Breast epithelium (tissue), 4 donors: ENCODE measurements around the gene ANP32A. TPM values are rescaled to one million over a fixed set of nuclear protein-coding genes. Genes with fewer than 3 reads are reported as not detected.

Experiments used
- DNase-seq, 2 donors: peaks; one replicate each; pipeline ENCODE4 v3.0.0-alpha.2; 2019; ENCODE audit warnings: low spot score in 2 of 2
- H3K27ac ChIP-seq, 2 donors: fragments of 200-600 bp; sonication (generic) in 1 of 2; one replicate each; pipeline ENCODE4 v1.5.1; 2016 to 2019; ENCODE audit warnings: mild to moderate bottlenecking in 1 of 2
- H3K27me3 ChIP-seq, 2 donors: fragments of 200-600 bp; sonication (generic) in 1 of 2; one replicate each; pipeline versions ENCODE4 v1.5.1 to v1.6.0; 2017 to 2019; ENCODE audit warnings: control low read depth in 1 of 2, mild to moderate bottlenecking in 1 of 2
- H3K36me3 ChIP-seq: fragments of 200-600 bp; one replicate; pipeline ENCODE4 v1.5.1; 2019
- H3K4me1 ChIP-seq, 2 donors: fragments of 200-600 bp; sonication (generic); one replicate each; pipeline ENCODE4 v1.5.1; 2016 to 2019; ENCODE audit warnings: control low read depth in 1 of 2
- H3K4me3 ChIP-seq, 3 donors: fragments of 200-600 bp; sonication (generic); 1 replicate in 2 of 3; 2 replicates in 1 of 3; pipeline ENCODE4 v1.5.1; 2016 to 2019; ENCODE audit warnings: mild to moderate bottlenecking in 3 of 3, moderate library complexity in 2 of 3
- H3K9me3 ChIP-seq, 2 donors: fragments of 200-600 bp; sonication (generic) in 1 of 2; one replicate each; pipeline ENCODE4 v1.5.1; 2016 to 2019; ENCODE audit warnings: control low read depth in 1 of 2
- CTCF ChIP-seq, 3 donors: fragments of 450-650 bp; IDR thresholded peaks; one replicate each; pipeline ENCODE4 v1.5.1; 2016 to 2017; ENCODE audit warnings: antibody characterized with exemption in 3 of 3, mild to moderate bottlenecking in 3 of 3, moderate library complexity in 3 of 3
- POLR2A ChIP-seq: fragments of 450-650 bp; IDR thresholded peaks from one replicate; pipeline ENCODE4 v1.6.1; 2016; ENCODE audit warnings: antibody characterized with exemption, mild to moderate bottlenecking, moderate library complexity
- POLR2AphosphoS5 ChIP-seq, 3 donors: sonication (generic); formaldehyde crosslinking; IDR thresholded peaks; one replicate each; pipeline ENCODE4 v1.6.1; 2017; ENCODE audit warnings: antibody characterized with exemption in 3 of 3
- intact Hi-C: fragments of 100-400 bp; cut with DNase I; formaldehyde crosslinking; loops from one replicate; pipeline ENCODE4 v1.15.1; 2023; ENCODE audit warnings: low total_unique reads
- total RNA-seq, 3 donors: library from RNA; depleted of rRNA; stranded (reverse); fragments of >200 nt; gene quantifications; one replicate each; pipeline ENCODE4 v1.1.0, GENCODE V29; 2016

The ANP32A gene
- total RNA-seq, 3 donors from 2014 or later: 57.0 to 63.4 (median 62.8) TPM

DNA sequence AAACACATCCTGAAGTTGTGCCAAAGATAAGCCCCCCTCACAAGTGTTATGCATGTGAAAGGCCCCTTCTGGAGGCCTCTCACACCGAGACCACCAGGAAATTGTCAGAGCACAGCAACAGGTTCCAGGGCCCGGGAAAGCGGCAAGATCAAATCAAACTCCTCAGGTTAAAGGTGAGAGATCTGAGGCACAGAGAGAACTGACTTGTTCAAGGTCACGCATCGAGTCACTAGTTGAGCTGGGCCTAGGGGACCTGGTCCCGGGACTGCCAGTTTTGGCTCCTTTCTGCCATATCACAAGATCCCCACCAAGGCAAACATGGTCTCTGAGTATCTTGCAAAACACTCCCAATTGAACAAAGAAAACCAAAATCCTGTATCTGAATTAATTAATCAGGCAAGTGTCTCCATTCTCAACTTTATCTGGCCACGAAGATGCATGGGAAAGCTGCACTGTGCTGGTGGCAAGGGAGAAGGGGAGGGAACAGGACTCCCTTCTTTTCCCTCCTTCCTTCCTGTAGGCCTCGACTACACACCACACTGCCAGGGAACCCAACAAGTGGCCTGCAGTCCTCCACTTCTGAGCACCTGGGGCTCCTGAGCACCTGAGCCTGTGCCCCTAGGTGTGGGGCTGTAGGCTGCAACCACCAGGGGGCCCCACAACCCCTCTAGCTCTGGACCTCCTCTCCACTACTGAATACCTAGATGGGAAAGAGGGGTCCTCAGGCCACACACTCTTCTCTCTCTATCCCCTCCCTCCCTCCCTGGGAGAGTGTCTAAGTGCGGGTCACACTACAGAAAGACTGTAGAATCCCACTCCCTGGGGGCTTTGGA is 37.3 kb downstream of the ANP32A start:
- H3K36me3 ChIP-seq: no peaks in the 10 kb centered on the region
- intact Hi-C loops: no loop called here
- TF ChIP-seq POLR2AphosphoS5 (IDR thresholded peaks at IDR 0.05) (no peak), CTCF (IDR thresholded peaks at IDR 0.05) (peak in 2 of 3 donors; percentile 34 to 52)
- no peak overlapping the region for H3K4me3 ChIP-seq
- peaks cover 0 to 1% of the 10 kb centered on the region in 2 donors for H3K4me1 ChIP-seq
- no peaks in the 10 kb centered on the region for H3K27me3 ChIP-seq
- H3K27ac ChIP-seq: peak overlapping the region in 1 of 2 donors; percentile 39
- H3K9me3 ChIP-seq: no peaks in the 10 kb centered on the region
- DNase-seq: no peak

- H3K4me1 ChIP-seq: no peaks in the 10 kb centered on the region
- no peaks in the 10 kb centered on the region for H3K9me3 ChIP-seq
- no peak overlapping the region for H3K4me3 ChIP-seq
- peak overlapping the region in 1 of 2 donors; percentile 39 for H3K27ac ChIP-seq
- H3K27me3 ChIP-seq: no peaks in the 10 kb centered on the region
- no peaks in the 10 kb centered on the region for H3K36me3 ChIP-seq
- TF ChIP-seq POLR2A (no peak), POLR2AphosphoS5 (IDR thresholded peaks at IDR 0.05) (no peak), CTCF (IDR thresholded peaks at IDR 0.05) (no peak)
- no peak for DNase-seq
- intact Hi-C loops: no loop called here
Measured at GRCh38 chr15:68782589-68783161, 38.0 kb downstream of the ANP32A start.

GRCh38 chr15:68781766-68782588 is 38.7 kb downstream of the ANP32A start:
- H3K4me3 ChIP-seq: no peak overlapping the region
- no peaks in the 10 kb centered on the region for H3K36me3 ChIP-seq
- intact Hi-C loops: no loop called here

DNA sequence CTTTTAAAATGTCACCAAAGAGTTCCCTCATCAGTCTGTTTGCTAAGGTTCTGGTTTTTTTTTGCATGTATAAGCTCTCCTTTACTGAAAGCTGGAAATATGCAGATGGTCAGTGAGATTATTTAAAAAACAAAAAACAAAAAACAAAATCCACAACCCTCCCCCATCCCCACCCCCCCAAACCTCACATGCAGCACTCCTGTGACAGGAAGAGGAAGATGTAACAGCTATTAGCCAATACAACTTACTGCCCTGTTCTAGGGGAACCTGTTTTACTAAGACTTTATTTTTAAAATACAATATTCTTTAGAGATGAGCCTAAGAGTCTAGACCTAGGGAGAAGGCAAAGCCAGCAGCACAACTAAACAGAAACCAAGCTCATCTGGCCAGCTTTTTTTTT is 39.5 kb downstream of the ANP32A start:
- no peaks in the 10 kb centered on the region for H3K4me1 ChIP-seq
- intact Hi-C loops: no loop called here
- H3K36me3 ChIP-seq: no peaks in the 10 kb centered on the region
- TF ChIP-seq POLR2AphosphoS5 (IDR thresholded peaks at IDR 0.05) (no peak), POLR2A (no peak), CTCF (IDR thresholded peaks at IDR 0.05) (no peak)
- DNase-seq: no peak
- no peak overlapping the region for H3K4me3 ChIP-seq
- H3K9me3 ChIP-seq: no peaks in the 10 kb centered on the region
- peak overlapping the region; percentile 10 to 21 for H3K27ac ChIP-seq
- H3K27me3 ChIP-seq: no peaks in the 10 kb centered on the region

More at GRCh38 chr15:68781766-68782588, 38.7 kb downstream of the ANP32A start:
- Histone ChIP-seq H3K9me3 (no peaks in the 10 kb centered on the region), H3K27ac (peak overlapping the region; percentile 21 to 58), H3K27me3 (no peaks in the 10 kb centered on the region), H3K4me1 (no peaks in the 10 kb centered on the region)
- DNase-seq: no peak
- TF ChIP-seq POLR2AphosphoS5 (IDR thresholded peaks at IDR 0.05) (peak in 1 of 3 donors; percentile 14), CTCF (IDR thresholded peaks at IDR 0.05) (no peak), POLR2A (no peak)
